Tibial nerve (tissue), 4 donors: ENCODE measurements around the gene PDCD2L. TPM values are rescaled to one million over a fixed set of nuclear protein-coding genes. Genes with fewer than 3 reads are reported as not detected.

Source experiments
- DNase-seq, 2 donors: peaks; one replicate each; pipeline ENCODE4 v3.0.0-alpha.2; 2019; ENCODE audit warnings: low spot score in 2 of 2
- H3K27ac ChIP-seq, 4 donors: fragments of 200-600 bp; sonication (generic) in 3 of 4; one replicate each; pipeline ENCODE4 v1.5.1; 2017 to 2019; ENCODE audit warnings: mild to moderate bottlenecking in 1 of 4
- H3K27me3 ChIP-seq, 2 donors: fragments of 200-600 bp; sonication (generic) in 1 of 2; one replicate each; pipeline versions ENCODE4 v1.5.1 to v1.6.0; 2017 to 2019
- H3K36me3 ChIP-seq, 3 donors: fragments of 200-600 bp; sonication (generic); one replicate each; pipeline ENCODE4 v1.5.1; 2018 to 2019
- H3K4me1 ChIP-seq, 4 donors: fragments of 200-600 bp; sonication (generic) in 3 of 4; one replicate each; pipeline ENCODE4 v1.5.1; 2017 to 2019
- H3K4me3 ChIP-seq, 4 donors: fragments of 200-600 bp; sonication (generic) in 3 of 4; one replicate each; pipeline ENCODE4 v1.5.1; 2017 to 2019; ENCODE audit warnings: mild to moderate bottlenecking in 1 of 4, moderate library complexity in 1 of 4
- H3K9me3 ChIP-seq, 4 donors: fragments of 200-600 bp; sonication (generic) in 3 of 4; one replicate each; pipeline ENCODE4 v1.5.1; 2017 to 2019
- CTCF ChIP-seq, 5 experiments: fragments of 200-600 bp in 3 of 5; fragments of 450-650 bp in 2 of 5; sonication (generic) in 3 of 5; IDR thresholded peaks; one replicate each; pipeline ENCODE4 v1.5.1; 2016 to 2019; ENCODE audit warnings: antibody characterized with exemption in 5 of 5, mild to moderate bottlenecking in 3 of 5, moderate library complexity in 2 of 5
- EP300 ChIP-seq, 2 donors: sonication (generic); formaldehyde crosslinking; IDR thresholded peaks; one replicate each; pipeline ENCODE4 v1.6.1; 2017; ENCODE audit warnings: antibody characterized with exemption in 2 of 2, mild to moderate bottlenecking in 1 of 2
- POLR2A ChIP-seq, 2 donors: fragments of 450-650 bp; IDR thresholded peaks; one replicate each; pipeline ENCODE4 v1.6.1; 2017; ENCODE audit warnings: antibody characterized with exemption in 2 of 2, mild to moderate bottlenecking in 2 of 2, moderate library complexity in 2 of 2
- WGBS, 2 donors: methylation state at CpG; one replicate each; pipeline ENCODE4 v1.1.5; 2018; 5-methylcytosine and 5-hydroxymethylcytosine counted together
- total RNA-seq, 4 donors: library from RNA; depleted of rRNA; stranded (reverse); fragments of >200 nt; gene quantifications; one replicate each; pipeline ENCODE4 v1.1.0, GENCODE V29; 2016

The PDCD2L gene
- total RNA-seq, 4 donors from 2014 or later: 9.8 to 16.2 (median 12.2) TPM

- no peak for TF ChIP-seq EP300 (IDR thresholded peaks at IDR 0.05)
- no peak for TF ChIP-seq POLR2A (IDR thresholded peaks at IDR 0.05)
- TF ChIP-seq CTCF (IDR thresholded peaks at IDR 0.05): no peak
- Histone ChIP-seq H3K27me3 (no peaks in the 10 kb centered on the region), H3K27ac (no peak overlapping the region), H3K4me1 (peaks cover 3 to 38% (median 13%) of the 10 kb centered on the region in 4 donors), H3K36me3 (peaks cover 0 to 20% (median 0%) of the 10 kb centered on the region in 3 donors), H3K4me3 (no peak overlapping the region), H3K9me3 (no peaks in the 10 kb centered on the region)
- 93 to 95% methylated on average over 5 of the region's 5 CpGs for WGBS, 2 donors
- no peak for DNase-seq
These were observed 40.3 kb upstream of the PDCD2L start for GRCh38 chr19:34363930-34364329.

- Histone ChIP-seq H3K4me3 (peak overlapping the region; percentile 78 to 89 (median 87)), H3K4me1 (peaks cover 3 to 36% (median 13%) of the 10 kb centered on the region in 4 donors), H3K27ac (peak overlapping the region; percentile 65 to 82 (median 71)), H3K9me3 (no peaks in the 10 kb centered on the region), H3K27me3 (no peaks in the 10 kb centered on the region), H3K36me3 (peaks cover 0 to 25% (median 0%) of the 10 kb centered on the region in 3 donors)
- TF ChIP-seq EP300 (IDR thresholded peaks at IDR 0.05) (no peak), CTCF (IDR thresholded peaks at IDR 0.05) (no peak), POLR2A (IDR thresholded peaks at IDR 0.05) (no peak)
- 63 to 69% methylated on average over 11 of the region's 11 CpGs for WGBS, 2 donors
- no peak for DNase-seq
These were observed 39.8 kb upstream of the PDCD2L start for GRCh38 chr19:34364462-34364829.

GRCh38 chr19:34364830-34365462 lies 39.3 kb upstream of the PDCD2L start, which contains the start of gene GPI:
GPI (plus strand) TSS chr19:34365196; CDS start chr19:34365267, 71 bp downstream.
- Histone ChIP-seq H3K4me1 (peaks cover 3 to 32% (median 13%) of the 10 kb centered on the region in 4 donors), H3K36me3 (peaks cover 0 to 30% (median 0%) of the 10 kb centered on the region in 3 donors), H3K9me3 (no peaks in the 10 kb centered on the region), H3K4me3 (peak within 1 kb of the TSS; percentile 78 to 89 (median 87)), H3K27ac (peak within 1 kb of the TSS; percentile 65 to 86 (median 81)), H3K27me3 (no peaks in the 10 kb centered on the region)
- peak in 1 of 2 donors; percentile 58 for TF ChIP-seq EP300 (IDR thresholded peaks at IDR 0.05)
- TF ChIP-seq POLR2A (IDR thresholded peaks at IDR 0.05): peak in 1 of 2 donors; percentile 30
- TF ChIP-seq CTCF (IDR thresholded peaks at IDR 0.05): no peak
- peak; percentile 24 to 29 for DNase-seq
- WGBS, 2 donors: 2 to 3% methylated on average over 9 to 12 of the region's 67 CpGs

- Histone ChIP-seq H3K4me1 (peaks cover 3 to 32% (median 13%) of the 10 kb centered on the region in 4 donors), H3K27me3 (no peaks in the 10 kb centered on the region), H3K27ac (peak overlapping the region; percentile 65 to 86 (median 81)), H3K4me3 (peak overlapping the region; percentile 78 to 89 (median 87)), H3K9me3 (no peaks in the 10 kb centered on the region), H3K36me3 (peaks cover 0 to 38% (median 0%) of the 10 kb centered on the region in 3 donors)
- TF ChIP-seq EP300 (IDR thresholded peaks at IDR 0.05) (no peak), CTCF (IDR thresholded peaks at IDR 0.05) (no peak), POLR2A (IDR thresholded peaks at IDR 0.05) (no peak)
- 1 to 10% methylated on average over 21 to 40 of the region's 45 CpGs for WGBS, 2 donors
- no peak for DNase-seq
These were observed 38.5 kb upstream of the PDCD2L start for GRCh38 chr19:34365463-34366401.
